ENCODE data around the gene GALK2. TPM values are rescaled to one million over a fixed set of nuclear protein-coding genes. Genes with fewer than 3 reads are reported as not detected.

GALK2 gene
- total RNA-seq, 1 experiment from 2014 or later, result 35.0 TPM

DNA sequence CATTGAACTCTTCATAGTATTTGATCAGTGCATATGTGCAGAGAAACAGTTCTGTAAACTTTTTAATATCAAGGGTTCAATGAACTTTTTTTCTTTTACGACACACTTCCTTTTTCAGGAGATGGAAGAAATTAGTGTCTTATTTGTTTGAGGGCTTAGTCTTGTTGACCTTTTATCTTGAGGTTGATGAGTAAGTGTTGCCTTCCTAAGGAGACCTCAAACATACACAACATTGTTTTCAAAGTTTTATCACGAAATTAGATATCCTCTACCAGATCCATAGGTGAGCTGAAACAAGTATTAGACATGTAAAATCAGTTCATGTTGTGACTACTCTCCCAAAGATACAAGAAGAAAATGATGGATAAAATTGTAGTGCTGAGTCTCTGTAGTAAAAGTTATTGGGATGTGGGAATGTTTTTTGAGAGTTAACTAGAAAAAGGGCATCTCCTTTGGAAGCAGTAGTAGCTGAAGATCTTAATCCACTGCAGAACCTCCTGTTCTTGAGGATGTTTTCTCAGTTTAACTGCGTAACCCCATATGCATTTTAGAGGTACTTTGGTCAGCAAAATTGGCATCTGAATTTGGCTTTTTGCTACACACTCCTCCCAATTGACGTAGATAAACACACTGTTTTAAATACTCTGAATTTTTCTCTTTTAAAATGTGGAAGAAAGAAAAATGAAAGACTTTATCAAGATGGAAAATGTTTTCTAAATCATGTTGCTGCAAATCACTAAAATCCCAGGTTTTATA, 116.8 kb downstream of the GALK2 start:
- Histone ChIP-seq H3K9me3 (ENCODE audit: control insufficient read depth, insufficient read depth, low read depth, low read length) (no peaks in the 10 kb centered on the region), H3K4me1 (ENCODE audit: control insufficient read depth, insufficient read depth, low read length) (no peaks in the 10 kb centered on the region), H3K36me3 (ENCODE audit: control insufficient read depth, insufficient read depth, low read length) (no peaks in the 10 kb centered on the region), H3K27ac (ENCODE audit: low read length) (no peak overlapping the region), H3K27me3 (ENCODE audit: control insufficient read depth, insufficient read depth, low read length) (no peaks in the 10 kb centered on the region), H3K4me3 (ENCODE audit: low read depth in 2 of 2, low read length in 2 of 2) (no peak overlapping the region)
- CTCF ChIA-PET, result no interaction called here
- TF ChIP-seq, protein P1, sequence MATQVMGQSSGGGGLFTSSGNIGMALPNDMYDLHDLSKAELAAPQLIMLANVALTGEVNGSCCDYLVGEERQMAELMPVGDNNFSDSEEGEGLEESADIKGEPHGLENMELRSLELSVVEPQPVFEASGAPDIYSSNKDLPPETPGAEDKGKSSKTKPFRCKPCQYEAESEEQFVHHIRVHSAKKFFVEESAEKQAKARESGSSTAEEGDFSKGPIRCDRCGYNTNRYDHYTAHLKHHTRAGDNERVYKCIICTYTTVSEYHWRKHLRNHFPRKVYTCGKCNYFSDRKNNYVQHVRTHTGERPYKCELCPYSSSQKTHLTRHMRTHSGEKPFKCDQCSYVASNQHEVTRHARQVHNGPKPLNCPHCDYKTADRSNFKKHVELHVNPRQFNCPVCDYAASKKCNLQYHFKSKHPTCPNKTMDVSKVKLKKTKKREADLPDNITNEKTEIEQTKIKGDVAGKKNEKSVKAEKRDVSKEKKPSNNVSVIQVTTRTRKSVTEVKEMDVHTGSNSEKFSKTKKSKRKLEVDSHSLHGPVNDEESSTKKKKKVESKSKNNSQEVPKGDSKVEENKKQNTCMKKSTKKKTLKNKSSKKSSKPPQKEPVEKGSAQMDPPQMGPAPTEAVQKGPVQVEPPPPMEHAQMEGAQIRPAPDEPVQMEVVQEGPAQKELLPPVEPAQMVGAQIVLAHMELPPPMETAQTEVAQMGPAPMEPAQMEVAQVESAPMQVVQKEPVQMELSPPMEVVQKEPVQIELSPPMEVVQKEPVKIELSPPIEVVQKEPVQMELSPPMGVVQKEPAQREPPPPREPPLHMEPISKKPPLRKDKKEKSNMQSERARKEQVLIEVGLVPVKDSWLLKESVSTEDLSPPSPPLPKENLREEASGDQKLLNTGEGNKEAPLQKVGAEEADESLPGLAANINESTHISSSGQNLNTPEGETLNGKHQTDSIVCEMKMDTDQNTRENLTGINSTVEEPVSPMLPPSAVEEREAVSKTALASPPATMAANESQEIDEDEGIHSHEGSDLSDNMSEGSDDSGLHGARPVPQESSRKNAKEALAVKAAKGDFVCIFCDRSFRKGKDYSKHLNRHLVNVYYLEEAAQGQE (IDR thresholded peaks at IDR 0.05; ENCODE audit: insufficient read depth in 1 of 2, low read depth in 2 of 2, low read length in 1 of 2), result no peak
- DNase-seq (ENCODE audit: low read depth, low spot score) (no peak), ATAC-seq (no peak)
- intact Hi-C loops (cut with micrococcal nuclease; ENCODE audit: unreplicated experiment) (no loop called here), in situ Hi-C loops (cut with HindIII; ENCODE audit: low pct_unique_long_range_greater_than_20kb, low sequenced_read_pairs) (no loop called here)
- POLR2A ChIA-PET, result no interaction called here
- BruUV-seq (replicated peaks), result no TSS peak

DNA sequence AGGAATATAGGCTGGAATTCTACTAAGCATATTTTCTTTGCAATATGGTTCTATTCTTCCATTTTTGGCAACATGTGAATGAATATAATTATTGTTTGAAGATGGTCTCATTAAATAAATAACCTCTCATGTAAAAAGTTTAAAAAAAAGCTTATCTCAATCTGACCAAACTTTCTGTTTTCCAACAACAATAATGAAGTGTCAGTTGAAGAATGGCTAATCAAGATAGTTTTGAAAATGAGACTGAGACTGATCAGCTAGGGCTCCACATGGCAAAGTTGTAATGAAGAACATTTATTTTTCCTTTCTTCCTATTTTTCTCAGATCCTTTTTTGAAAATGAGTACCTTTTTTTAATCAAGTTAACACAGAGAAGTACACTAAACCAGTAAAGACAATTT, 117.4 kb downstream of the GALK2 start:
- intact Hi-C loops (cut with micrococcal nuclease; ENCODE audit: unreplicated experiment), result no loop called here
- Histone ChIP-seq H3K27ac (ENCODE audit: low read length) (no peak overlapping the region), H3K36me3 (ENCODE audit: control insufficient read depth, insufficient read depth, low read length) (no peaks in the 10 kb centered on the region), H3K4me3 (ENCODE audit: low read depth in 2 of 2, low read length in 2 of 2) (no peak overlapping the region), H3K4me1 (ENCODE audit: control insufficient read depth, insufficient read depth, low read length) (no peaks in the 10 kb centered on the region), H3K27me3 (ENCODE audit: control insufficient read depth, insufficient read depth, low read length) (no peaks in the 10 kb centered on the region), H3K9me3 (ENCODE audit: control insufficient read depth, insufficient read depth, low read depth, low read length) (no peaks in the 10 kb centered on the region)
- POLR2A ChIA-PET, result no interaction called here
- TF ChIP-seq, protein P2, sequence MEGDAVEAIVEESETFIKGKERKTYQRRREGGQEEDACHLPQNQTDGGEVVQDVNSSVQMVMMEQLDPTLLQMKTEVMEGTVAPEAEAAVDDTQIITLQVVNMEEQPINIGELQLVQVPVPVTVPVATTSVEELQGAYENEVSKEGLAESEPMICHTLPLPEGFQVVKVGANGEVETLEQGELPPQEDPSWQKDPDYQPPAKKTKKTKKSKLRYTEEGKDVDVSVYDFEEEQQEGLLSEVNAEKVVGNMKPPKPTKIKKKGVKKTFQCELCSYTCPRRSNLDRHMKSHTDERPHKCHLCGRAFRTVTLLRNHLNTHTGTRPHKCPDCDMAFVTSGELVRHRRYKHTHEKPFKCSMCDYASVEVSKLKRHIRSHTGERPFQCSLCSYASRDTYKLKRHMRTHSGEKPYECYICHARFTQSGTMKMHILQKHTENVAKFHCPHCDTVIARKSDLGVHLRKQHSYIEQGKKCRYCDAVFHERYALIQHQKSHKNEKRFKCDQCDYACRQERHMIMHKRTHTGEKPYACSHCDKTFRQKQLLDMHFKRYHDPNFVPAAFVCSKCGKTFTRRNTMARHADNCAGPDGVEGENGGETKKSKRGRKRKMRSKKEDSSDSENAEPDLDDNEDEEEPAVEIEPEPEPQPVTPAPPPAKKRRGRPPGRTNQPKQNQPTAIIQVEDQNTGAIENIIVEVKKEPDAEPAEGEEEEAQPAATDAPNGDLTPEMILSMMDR (IDR thresholded peaks at IDR 0.05), result no peak
- TF ChIP-seq POLR2AphosphoS5 (IDR thresholded peaks at IDR 0.05; ENCODE audit: low read depth, low read length), result no peak
- TF ChIP-seq TCF7L2 (IDR thresholded peaks at IDR 0.05; ENCODE audit: low read depth, low read length), result no peak
- no peak for TF ChIP-seq SIN3A (IDR thresholded peaks at IDR 0.05; ENCODE audit: borderline replicate concordance, insufficient read depth, low read depth, low read length)
- TF ChIP-seq, protein P1 (IDR thresholded peaks at IDR 0.05; ENCODE audit: insufficient read depth in 1 of 2, low read depth in 2 of 2, low read length in 1 of 2), result no peak
- no peak for DNase-seq (ENCODE audit: low read depth, low spot score)
- in situ Hi-C loops (cut with HindIII; ENCODE audit: low pct_unique_long_range_greater_than_20kb, low sequenced_read_pairs), result no loop called here
- CTCF ChIA-PET, result no interaction called here
- BruUV-seq (replicated peaks), result no TSS peak
- ATAC-seq, result no peak

Measured in Panc1 (cell line).